WTC11 (cell line): ENCODE data around the gene CCR9. TPM values are rescaled to one million over a fixed set of nuclear protein-coding genes. Genes with fewer than 3 reads are reported as not detected.

ENCODE experiments used
- ATAC-seq: fragments of 200-7000 bp; cut with Tn5 transposase; 2 replicates; pipeline ENCODE4 v1.10.0; 2021; ENCODE audit warnings: mild to moderate bottlenecking, moderate library complexity
- CTCF ChIA-PET: fragments of 300-600 bp; sonication (Branson Sonifier 250); formaldehyde crosslinking; loops from one replicate; lab custom pipeline; 2021; ENCODE audit warnings: antibody characterized with exemption; lab: Charles Lee
- POLR2A ChIA-PET: fragments of 350-600 bp; sonication (Branson Sonifier 250); formaldehyde crosslinking; loops from one replicate; lab custom pipeline; 2021; ENCODE audit warnings: antibody characterized with exemption; lab: Charles Lee
- DNase-seq: peaks from one replicate; pipeline ENCODE4 v3.0.0; 2021; ENCODE audit warnings: low spot score
- H3K27ac Mint-ChIP-seq: 2 replicates; pipeline ENCODE4 v1.8.0; 2021; ENCODE audit warnings: mixed read lengths
- H3K27me3 Mint-ChIP-seq: 2 replicates; pipeline ENCODE4 v1.8.0; 2021; ENCODE audit warnings: low read depth, mild to moderate bottlenecking, moderate library complexity, mixed read lengths
- H3K36me3 Mint-ChIP-seq: 2 replicates; pipeline ENCODE4 v1.8.0; 2021; ENCODE audit warnings: mixed read lengths
- H3K4me1 Mint-ChIP-seq: 2 replicates; pipeline ENCODE4 v1.8.0; 2022; ENCODE audit warnings: mixed read lengths
- H3K4me3 Mint-ChIP-seq: 2 replicates; pipeline ENCODE4 v1.8.0; 2021; ENCODE audit warnings: mild to moderate bottlenecking, moderate library complexity, mixed read lengths
- H3K9me3 Mint-ChIP-seq: 2 replicates; pipeline ENCODE4 v1.8.0; 2021; ENCODE audit warnings: mixed read lengths
- ATF1 ChIP-seq: sonication (generic); formaldehyde crosslinking; IDR thresholded peaks from 2 replicates; pipeline ENCODE4 v1.8.1; 2023; ENCODE audit warnings: mild to moderate bottlenecking, moderate library complexity, missing genetic modification reagents
- CDX4 ChIP-seq: fragments of 250-450 bp; sonication (Bioruptor Pico); IDR thresholded peaks from 2 replicates; pipeline ENCODE4 v1.9.0; 2021; ENCODE audit warnings: moderate library complexity, mild to moderate bottlenecking, inconsistent platforms, borderline replicate concordance
- CREB1 ChIP-seq: sonication (generic); formaldehyde crosslinking; IDR thresholded peaks from 2 replicates; pipeline ENCODE4 v1.8.0; 2023; ENCODE audit warnings: mild to moderate bottlenecking, missing genetic modification reagents
- CREM ChIP-seq: sonication (generic); formaldehyde crosslinking; IDR thresholded peaks from 2 replicates; pipeline ENCODE4 v1.8.1; 2022; ENCODE audit warnings: mild to moderate bottlenecking, missing genetic modification reagents, moderate library complexity
- ELF4 ChIP-seq: sonication (generic); formaldehyde crosslinking; IDR thresholded peaks from 2 replicates; pipeline ENCODE4 v1.8.1; 2022; ENCODE audit warnings: low read depth, mild to moderate bottlenecking, moderate library complexity, missing genetic modification reagents
- EMX1 ChIP-seq: fragments of 250-450 bp; sonication (Bioruptor Pico); IDR thresholded peaks from 2 replicates; pipeline ENCODE4 v1.8.0; 2021; ENCODE audit warnings: mild to moderate bottlenecking
- FOXJ3 ChIP-seq: sonication (generic); formaldehyde crosslinking; IDR thresholded peaks from 2 replicates; pipeline ENCODE4 v1.9.0; 2021; ENCODE audit warnings: missing genetic modification reagents, mild to moderate bottlenecking, borderline replicate concordance
- FOXP4 ChIP-seq: sonication (generic); formaldehyde crosslinking; IDR thresholded peaks from 2 replicates; pipeline ENCODE4 v1.8.0; 2022; ENCODE audit warnings: mild to moderate bottlenecking, missing genetic modification reagents
- GTF2I ChIP-seq: fragments of 250-450 bp; sonication (Bioruptor Pico); conservative IDR thresholded peaks from 2 replicates; pipeline ENCODE4 v1.4.0; 2021; ENCODE audit warnings: mild to moderate bottlenecking
- MAX ChIP-seq: sonication (generic); formaldehyde crosslinking; IDR thresholded peaks from 2 replicates; pipeline ENCODE4 v1.8.0; 2022; ENCODE audit warnings: mild to moderate bottlenecking, missing genetic modification reagents
- NFE2L1 ChIP-seq: sonication (generic); formaldehyde crosslinking; IDR thresholded peaks from 2 replicates; pipeline ENCODE4 v1.8.1; 2023; ENCODE audit warnings: missing genetic modification reagents
- NR1H2 ChIP-seq: sonication (generic); formaldehyde crosslinking; IDR thresholded peaks from 2 replicates; pipeline ENCODE4 v1.9.0; 2021; ENCODE audit warnings: mild to moderate bottlenecking, moderate library complexity, missing genetic modification reagents
- NR2C2 ChIP-seq: sonication (generic); formaldehyde crosslinking; IDR thresholded peaks from 2 replicates; pipeline ENCODE4 v1.8.0; 2022; ENCODE audit warnings: mild to moderate bottlenecking, missing genetic modification reagents
- PRDM15 ChIP-seq: sonication (generic); formaldehyde crosslinking; IDR thresholded peaks from 2 replicates; pipeline ENCODE4 v1.8.0; 2022; ENCODE audit warnings: missing genetic modification reagents
- RORB ChIP-seq: fragments of 250-450 bp; sonication (Bioruptor Pico); IDR thresholded peaks from 2 replicates; pipeline ENCODE4 v1.9.0; 2021; ENCODE audit warnings: mild to moderate bottlenecking
- SMAD4 ChIP-seq: sonication (generic); formaldehyde crosslinking; IDR thresholded peaks from 2 replicates; pipeline ENCODE4 v1.8.0; 2022; ENCODE audit warnings: mild to moderate bottlenecking, missing genetic modification reagents
- SOX15 ChIP-seq: fragments of 250-450 bp; sonication (Bioruptor Pico); IDR thresholded peaks from 2 replicates; pipeline ENCODE4 v1.9.0; 2021; ENCODE audit warnings: mild to moderate bottlenecking
- TCF7 ChIP-seq: sonication (generic); formaldehyde crosslinking; IDR thresholded peaks from 2 replicates; pipeline ENCODE4 v1.8.0; 2022; ENCODE audit warnings: mild to moderate bottlenecking, low read depth, missing genetic modification reagents, moderate library complexity
- TP53 ChIP-seq: sonication (generic); formaldehyde crosslinking; IDR thresholded peaks from 2 replicates; pipeline ENCODE4 v1.8.1; 2023; ENCODE audit warnings: mild to moderate bottlenecking, missing genetic modification reagents
- USF1 ChIP-seq: sonication (generic); formaldehyde crosslinking; IDR thresholded peaks from 2 replicates; pipeline ENCODE4 v1.8.0; 2022; ENCODE audit warnings: mild to moderate bottlenecking, missing genetic modification reagents
- ZBTB43 ChIP-seq: sonication (generic); formaldehyde crosslinking; IDR thresholded peaks from 2 replicates; pipeline ENCODE4 v1.8.1; 2023; ENCODE audit warnings: mild to moderate bottlenecking, missing genetic modification reagents
- ZNF219 ChIP-seq: sonication (generic); formaldehyde crosslinking; IDR thresholded peaks from 2 replicates; pipeline ENCODE4 v1.8.0; 2023; ENCODE audit warnings: missing genetic modification reagents, mild to moderate bottlenecking, borderline replicate concordance
- ZNF232 ChIP-seq: sonication (generic); formaldehyde crosslinking; IDR thresholded peaks from 2 replicates; pipeline ENCODE4 v1.8.0; 2022; ENCODE audit warnings: mild to moderate bottlenecking, missing genetic modification reagents
- ZNF281 ChIP-seq: sonication (generic); formaldehyde crosslinking; IDR thresholded peaks from 2 replicates; pipeline ENCODE4 v1.8.0; 2023; ENCODE audit warnings: mild to moderate bottlenecking, missing genetic modification reagents
- ZNF396 ChIP-seq: fragments of 250-450 bp; sonication (Bioruptor Pico); IDR thresholded peaks from 2 replicates; pipeline ENCODE4 v1.8.0; 2021; ENCODE audit warnings: mild to moderate bottlenecking, moderate library complexity, borderline replicate concordance
- ZNF416 ChIP-seq: fragments of 250-450 bp; sonication (Bioruptor Pico); IDR thresholded peaks from 2 replicates; pipeline ENCODE4 v1.9.0; 2021; ENCODE audit warnings: mild to moderate bottlenecking, inconsistent platforms
- total RNA-seq: library from RNA; stranded (reverse); gene quantifications from 3 replicates; pipeline ENCODE4 v1.2.3, GENCODE V29; 2021

The CCR9 gene
- total RNA-seq, 1 experiment from 2014 or later = not detected

GRCh38 chr3:45848392-45848791 lies 38.0 kb upstream of the CCR9 start:
- Mint-ChIP-seq H3K4me3 (no peak overlapping the region), H3K36me3 (no peaks in the 10 kb centered on the region), H3K9me3 (no peaks in the 10 kb centered on the region), H3K4me1 (no peaks in the 10 kb centered on the region), H3K27ac (no peak overlapping the region), H3K27me3 (peaks cover 83% of the 10 kb centered on the region)
- ATAC-seq (no peak), DNase-seq (no peak)
- TF ChIP-seq SMAD4 (no peak), CREB1 (CRISPR knock-in tag) (no peak), MAX (CRISPR knock-in tag) (no peak), TP53 (CRISPR knock-in tag) (no peak), EMX1 (CRISPR knock-in tag) (no peak), SOX15 (CRISPR knock-in tag) (no peak), ZNF416 (CRISPR knock-in tag) (no peak), ZNF219 (CRISPR knock-in tag) (no peak), TCF7 (CRISPR knock-in tag) (no peak)
- ChIA-PET CTCF (interaction anchor here (1.2 kb wide), 1 partner anchor 15 kb away, joined by 4 read pairs; no protein-coding TSS in a partner anchor), POLR2A (no interaction called here)

GRCh38 chr3:45852828-45853227 lies 33.5 kb upstream of the CCR9 start:
- H3K4me1 Mint-ChIP-seq = no peaks in the 10 kb centered on the region
- peaks cover 16% of the 10 kb centered on the region for H3K9me3 Mint-ChIP-seq
- H3K4me3 Mint-ChIP-seq = no peak overlapping the region
- no peak for DNase-seq
- no peak overlapping the region for H3K27ac Mint-ChIP-seq
- no peak for ATAC-seq
- H3K27me3 Mint-ChIP-seq = peaks cover 60% of the 10 kb centered on the region
- CTCF ChIA-PET = no interaction called here
- H3K36me3 Mint-ChIP-seq = no peaks in the 10 kb centered on the region
- POLR2A ChIA-PET = no interaction called here
- TF ChIP-seq NFE2L1 (no peak), PRDM15 (no peak), ELF4 (CRISPR knock-in tag) (no peak), NR2C2 (CRISPR knock-in tag) (no peak), NR1H2 (CRISPR knock-in tag) (no peak), ZNF232 (CRISPR knock-in tag) (no peak), CREM (no peak), USF1 (CRISPR knock-in tag) (no peak), ZNF396 (no peak), CDX4 (no peak), MAX (CRISPR knock-in tag) (no peak), RORB (no peak), ZBTB43 (no peak), ZNF281 (CRISPR knock-in tag) (no peak), FOXP4 (CRISPR knock-in tag) (no peak), FOXJ3 (CRISPR knock-in tag) (no peak), ATF1 (CRISPR knock-in tag) (no peak), GTF2I (CRISPR knock-in tag) (no peak)
